Measurements from ENCODE around the gene NEURL1B.
"Not testable (repeated sequence)": the region's sequence is repeated elsewhere in the genome, so short reads cannot be mapped to it uniquely, and the experiment has no call there.

Gene NEURL1B

DNA sequence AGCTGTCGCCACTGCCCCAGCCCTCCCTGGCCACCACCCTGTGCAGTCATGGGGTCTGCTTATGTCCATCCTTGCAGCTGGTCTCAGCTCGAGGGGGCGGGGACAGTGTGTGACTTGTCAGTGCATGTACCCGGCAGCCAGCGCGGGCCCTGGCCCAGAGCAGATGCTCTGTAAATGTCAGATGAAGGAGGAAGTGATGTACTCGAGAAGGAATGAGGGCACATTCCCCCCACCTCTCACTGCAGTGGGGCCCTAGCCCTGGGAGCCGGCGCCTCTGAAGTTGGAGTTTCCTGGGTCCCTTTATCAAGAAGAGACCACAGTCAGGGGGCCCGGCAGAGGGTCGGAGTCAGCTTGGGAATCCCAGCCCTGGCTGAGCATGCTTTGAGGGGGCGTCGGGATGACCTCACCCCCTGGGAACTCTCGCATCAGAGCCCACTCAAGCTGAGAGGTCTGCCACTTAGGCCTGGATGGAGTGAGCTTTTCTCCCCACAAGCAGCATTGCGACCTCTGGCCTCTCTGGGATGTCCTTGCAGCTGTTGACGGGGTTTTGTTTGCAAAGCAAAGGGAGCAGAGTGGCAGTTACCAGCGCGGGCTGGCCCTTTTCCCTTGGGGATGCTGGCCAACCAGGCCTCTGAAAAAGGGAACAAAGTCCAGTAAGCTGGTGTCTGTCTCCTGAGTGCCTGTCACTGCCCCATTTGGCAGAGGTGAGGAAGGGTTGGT lies 19.0 kb downstream of the NEURL1B start:
- DNase-seq, result no peak

DNA sequence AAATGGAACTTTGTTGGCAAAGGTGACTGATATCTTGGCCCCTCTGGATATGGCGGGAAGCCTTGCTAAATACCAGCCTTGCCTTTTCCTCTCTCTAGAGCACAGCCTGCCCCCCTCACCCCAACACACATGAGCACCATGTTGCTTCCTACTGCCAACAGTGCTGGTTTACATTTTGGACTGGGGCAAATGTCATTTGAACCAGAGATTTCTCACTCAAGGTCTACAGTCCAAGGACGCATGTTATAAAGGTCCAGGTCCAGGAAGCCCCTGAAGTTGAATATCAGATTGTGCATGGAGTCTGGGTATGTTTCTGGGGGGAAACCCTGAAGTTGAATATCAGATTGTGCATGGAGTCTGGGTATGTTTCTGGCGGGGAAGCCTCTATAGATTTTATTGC lies 19.9 kb downstream of the NEURL1B start:
- no peak for DNase-seq

DNA sequence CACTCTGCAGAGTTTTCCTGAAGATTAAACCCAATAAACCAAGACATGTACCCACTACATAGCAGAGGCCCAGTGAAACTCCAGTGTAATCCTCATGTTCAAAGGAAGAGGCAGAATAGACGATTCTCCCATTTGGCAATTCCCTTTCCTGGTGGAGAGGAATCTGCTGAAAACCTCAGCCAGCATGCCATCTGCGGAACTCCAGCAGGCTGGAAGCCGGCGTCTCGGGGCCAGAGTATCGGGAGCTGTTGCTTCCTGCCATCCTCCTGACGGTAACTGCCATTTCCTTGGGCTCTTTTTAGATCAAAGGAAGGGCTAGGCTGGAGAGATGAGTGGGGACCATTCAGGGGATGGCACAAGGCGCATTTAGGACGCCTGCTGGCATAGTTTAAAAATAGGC lies 20.5 kb downstream of the NEURL1B start:
- DNase-seq, result no peak

DNA sequence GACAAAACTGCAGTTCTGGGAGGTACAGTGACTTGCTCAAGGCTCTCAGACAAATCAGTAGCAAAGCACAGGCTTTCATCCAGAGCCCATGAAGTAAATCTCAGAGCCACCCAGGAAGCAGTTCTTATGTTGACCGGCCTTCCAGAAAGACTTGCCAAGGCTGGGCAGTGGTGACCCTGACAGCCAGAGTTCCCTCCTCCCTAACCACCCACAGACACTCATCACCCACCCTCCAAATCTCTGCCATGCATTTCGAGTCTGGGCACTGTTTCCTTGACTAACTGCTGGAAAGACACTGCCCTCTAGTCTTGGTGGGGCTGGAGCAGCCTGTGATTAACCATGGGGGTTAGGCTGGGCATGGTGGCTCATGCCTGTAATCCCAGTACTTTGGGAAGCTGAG lies 21.5 kb downstream of the NEURL1B start:
- DNase-seq, result no peak

DNA sequence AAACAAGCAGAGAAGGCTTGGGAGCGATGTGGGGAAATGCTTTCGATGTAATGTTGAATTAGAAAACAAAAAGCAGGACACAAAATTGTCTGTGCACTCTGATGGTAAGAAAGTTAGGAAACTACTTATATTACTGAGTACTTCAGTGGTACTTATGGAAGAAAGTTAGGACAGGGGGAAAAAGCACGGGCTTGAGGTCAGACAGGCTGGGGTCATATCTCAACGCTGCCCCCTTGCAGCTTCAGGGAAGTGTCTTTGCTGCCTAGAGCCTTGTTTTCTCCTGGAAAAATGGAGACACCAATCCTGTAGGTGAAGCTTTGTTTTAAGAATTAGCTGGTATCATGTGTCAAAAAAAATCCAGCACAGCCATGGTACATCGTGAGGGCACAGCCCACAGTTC lies 23.0 kb downstream of the NEURL1B start:
- DNase-seq, result no peak

DNA sequence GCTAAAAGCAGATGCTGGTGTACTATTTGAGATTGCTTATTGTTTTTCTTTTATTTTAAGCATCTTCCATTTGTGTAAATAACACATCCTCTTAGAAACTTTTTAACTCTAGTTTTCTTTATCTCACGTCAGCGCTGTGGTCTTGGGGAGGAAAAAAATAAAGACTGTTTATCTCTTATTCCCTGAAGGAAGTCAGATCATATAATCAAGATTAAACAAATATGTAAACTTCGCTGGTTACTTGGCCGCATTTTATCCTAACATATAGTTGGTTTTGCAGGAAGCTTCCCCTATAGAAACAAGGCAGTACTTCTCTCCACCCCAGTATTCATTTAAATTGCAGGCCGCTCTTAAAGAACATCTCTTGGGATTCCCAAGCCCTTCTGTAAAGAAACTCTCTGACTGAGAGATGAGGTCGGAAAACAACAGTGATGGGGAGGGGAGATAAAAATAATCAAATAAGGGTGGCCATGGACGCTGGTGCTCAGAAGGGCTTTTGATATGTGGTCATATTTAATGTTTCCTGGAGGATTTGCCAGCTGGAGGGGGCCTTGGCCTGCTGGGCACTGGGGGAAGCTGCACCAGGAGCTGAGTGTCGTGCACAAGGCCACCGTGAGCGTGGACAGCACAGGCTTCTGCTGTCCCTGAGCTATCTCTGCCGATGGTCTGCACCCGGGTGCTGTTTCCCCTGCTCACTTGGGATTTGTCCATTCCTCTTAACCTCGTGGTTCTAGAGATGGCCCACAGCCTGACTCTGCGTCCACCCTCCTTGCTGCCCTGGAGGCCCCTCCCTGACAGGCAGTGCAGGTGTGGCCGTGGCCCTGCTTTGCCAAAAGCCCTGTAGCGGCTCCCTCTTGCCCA lies 23.8 kb downstream of the NEURL1B start:
- no peak for DNase-seq

DNA sequence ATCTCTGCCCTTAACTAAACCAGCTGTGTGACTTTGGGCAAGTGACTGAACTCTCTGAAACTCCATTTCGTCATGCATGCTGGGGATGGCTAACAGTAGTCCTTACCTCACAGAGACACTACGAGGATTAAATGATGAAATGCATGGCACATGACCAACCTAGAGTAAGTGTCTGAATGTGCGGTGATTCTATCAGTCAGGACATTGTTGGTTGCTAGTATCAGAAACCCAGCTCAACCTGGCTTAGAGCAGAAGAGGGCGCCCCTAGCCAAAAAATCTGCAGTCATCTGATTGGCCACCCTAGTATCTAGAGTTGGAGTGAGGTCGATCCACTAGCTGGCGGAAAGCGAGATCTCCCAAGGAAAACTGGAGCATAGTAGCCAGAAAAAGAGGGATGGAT lies 25.2 kb downstream of the NEURL1B start:
- no peak for DNase-seq

DNA sequence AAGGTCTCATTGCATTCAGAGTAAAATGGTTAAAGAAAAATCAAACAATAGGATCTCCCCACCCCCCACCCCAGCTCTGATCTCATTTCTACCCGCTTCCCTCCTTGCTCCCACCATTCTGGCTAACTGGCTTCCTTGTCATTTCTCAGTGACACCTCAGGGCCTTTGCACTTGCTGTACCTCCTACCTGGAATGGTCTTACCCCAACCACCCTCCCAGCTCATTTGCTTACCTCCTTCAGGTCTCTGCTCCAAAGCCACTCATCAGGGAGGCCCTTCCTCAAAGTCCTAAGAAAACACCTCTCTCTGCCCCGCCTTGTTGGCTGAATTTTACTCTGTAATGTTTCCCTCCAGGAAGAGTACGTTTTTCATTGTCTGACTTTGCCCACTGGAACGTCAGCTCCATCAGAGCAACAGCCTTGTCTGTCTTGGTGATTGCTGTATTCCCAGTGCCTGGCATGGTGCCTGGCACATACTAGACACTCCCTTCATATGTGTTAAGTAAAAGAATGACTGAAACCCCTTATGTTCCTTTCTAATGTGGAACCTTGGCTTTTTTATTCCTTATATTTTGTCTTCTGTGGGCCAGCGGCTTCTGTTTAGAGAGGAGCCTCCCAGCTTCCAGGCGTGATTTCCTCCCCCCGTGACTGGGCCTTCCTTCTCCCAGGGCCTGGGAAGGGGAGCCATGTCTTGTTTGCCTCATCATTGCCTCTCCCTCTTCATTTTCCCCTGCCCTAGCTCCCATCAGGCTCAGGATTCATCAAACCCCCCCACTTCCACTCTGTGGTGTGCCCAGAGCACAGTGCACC lies 26.9 kb downstream of the NEURL1B start:
- DNase-seq, result no peak

DNA sequence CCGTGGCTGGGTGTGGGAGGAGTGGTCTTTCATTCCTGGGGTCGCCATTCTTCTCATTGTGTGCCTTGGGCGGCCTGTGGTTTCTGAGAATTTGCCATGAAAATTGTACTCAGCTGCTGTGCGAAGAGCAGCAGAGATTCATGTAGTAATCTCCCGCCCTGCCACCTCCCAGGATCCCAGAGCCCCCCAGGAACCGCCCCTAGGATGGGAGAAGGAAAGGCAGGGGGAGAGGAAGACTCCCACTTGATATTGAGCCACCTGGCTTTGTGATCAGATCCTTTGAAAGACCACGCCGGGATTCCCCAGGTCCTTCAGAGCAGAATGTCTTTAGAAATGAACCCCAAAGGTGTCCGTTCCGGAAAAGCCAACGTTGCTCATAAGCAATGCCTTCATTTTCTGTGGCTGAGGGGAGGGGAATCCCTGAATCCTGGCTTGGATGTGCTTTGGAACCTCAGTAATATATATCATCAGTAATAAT lies 27.6 kb downstream of the NEURL1B start:
- no peak for DNase-seq

DNA sequence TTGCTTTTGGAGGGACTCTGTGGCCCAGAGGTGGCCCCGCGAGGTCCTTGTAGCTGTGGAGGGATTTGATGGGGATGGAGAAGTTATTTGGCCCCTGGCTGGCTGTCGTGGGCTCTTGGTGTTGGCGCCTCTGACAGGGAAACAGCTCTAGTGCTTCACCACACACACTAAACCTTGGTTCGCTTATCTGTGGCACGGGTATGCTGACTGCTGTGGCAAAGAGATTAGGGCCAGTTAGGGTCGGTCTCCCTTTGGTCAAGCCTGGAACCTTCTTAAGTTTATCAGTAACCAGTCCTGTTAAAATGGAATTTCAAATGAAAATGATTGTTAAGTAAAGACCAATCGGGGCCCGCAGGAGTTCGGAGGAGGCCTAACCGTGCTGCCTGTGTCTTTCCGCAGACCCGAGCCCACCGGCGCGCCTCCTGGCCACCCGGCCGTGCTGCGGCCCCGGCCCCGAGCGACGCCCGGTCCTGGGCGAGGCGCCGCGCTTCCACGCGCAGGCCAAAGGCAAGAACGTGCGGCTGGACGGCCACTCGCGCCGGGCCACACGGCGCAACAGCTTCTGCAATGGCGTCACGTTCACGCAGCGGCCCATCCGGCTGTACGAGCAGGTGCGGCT lies 28.4 kb downstream of the NEURL1B start:
- DNase-seq, result no peak

DNA sequence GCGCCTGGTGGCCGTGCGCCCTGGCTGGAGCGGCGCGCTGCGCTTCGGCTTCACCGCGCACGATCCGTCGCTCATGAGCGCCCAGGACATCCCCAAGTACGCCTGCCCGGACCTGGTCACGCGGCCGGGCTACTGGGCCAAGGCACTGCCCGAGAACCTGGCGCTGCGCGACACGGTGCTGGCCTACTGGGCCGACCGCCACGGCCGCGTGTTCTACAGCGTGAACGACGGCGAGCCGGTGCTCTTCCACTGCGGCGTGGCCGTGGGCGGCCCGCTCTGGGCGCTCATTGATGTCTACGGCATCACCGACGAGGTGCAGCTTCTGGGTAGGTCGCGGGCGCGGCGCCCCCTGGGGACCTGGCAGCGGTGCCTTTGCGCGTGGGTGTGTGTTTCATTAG lies 28.9 kb downstream of the NEURL1B start:
- no peak for DNase-seq

DNA sequence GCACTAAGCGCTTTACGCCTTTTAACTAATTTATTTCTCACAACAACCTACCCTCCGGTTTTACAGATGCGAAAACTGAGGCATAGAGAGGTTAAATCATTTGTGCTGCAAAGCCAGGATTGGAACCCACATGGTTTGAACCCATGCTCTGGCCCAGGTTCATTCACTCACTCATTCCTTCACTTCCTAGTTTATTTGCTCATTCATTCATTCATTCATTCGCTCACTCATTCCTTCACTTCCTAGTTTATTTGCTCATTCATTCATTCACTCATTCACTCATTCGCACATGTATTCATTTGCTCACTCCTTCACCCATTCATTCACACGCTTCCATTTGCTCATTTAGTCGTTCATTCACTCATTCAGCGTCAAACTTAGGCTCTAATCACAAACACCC lies 29.4 kb downstream of the NEURL1B start:
- DNase-seq, result no peak

DNA sequence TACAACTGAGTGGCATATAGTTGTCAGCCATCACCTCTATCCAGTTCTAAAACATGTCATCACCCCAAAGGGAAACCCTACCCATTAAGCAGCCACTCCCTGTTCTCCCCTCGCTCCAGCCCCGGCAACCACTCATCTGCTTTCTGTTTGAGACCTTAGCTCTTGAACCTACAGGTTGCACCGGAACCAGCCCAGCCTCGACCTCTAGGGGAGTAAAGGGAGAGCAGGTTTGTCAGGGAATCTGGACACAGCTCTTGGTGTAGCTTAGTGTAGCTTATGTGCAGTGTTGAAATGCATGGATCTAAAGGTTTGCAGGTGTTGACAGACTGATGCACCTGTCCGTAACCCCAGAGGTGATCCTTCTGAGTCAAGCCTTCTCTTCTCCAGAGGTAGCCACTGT lies 30.0 kb downstream of the NEURL1B start:
- DNase-seq, result no peak

DNA sequence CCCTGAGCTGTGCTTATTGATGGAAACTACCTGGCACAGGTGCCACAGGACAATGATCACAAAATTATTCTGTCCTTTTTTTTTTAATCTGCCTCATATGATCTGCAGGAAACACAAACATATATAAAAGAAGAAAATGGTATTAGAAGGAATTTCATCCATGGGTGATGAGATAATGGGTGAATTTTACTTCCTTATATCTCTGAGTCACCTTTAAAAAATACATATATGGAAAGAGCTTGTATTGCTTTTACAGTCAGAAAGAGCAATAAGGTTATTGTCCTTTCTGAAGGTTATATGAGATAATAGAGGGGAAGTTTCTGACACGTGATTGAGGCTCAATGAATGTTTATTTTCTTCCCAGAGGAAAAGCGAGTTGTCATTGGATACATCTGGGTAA lies 31.6 kb downstream of the NEURL1B start:
- DNase-seq, result no peak

DNA sequence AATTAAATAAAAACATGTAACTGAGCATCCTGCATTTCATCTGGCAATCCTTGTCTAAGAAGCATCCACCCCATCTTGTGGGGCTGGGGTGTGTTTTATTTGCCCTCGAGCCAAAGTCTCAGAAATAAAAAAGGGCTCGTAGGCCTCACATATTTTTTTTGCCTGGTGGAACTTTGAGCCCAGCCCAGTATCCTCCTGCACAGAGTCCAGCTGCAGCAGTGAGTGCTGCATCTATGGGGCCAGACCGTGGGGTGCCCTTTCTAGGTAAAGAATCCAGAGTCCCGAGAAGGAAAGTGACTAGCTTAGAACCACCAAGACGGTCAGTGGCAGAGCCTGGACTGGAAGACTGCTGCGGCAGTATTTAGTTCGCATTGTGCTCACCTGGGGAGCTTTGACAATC lies 33.1 kb downstream of the NEURL1B start:
- DNase-seq, result no peak

DNA sequence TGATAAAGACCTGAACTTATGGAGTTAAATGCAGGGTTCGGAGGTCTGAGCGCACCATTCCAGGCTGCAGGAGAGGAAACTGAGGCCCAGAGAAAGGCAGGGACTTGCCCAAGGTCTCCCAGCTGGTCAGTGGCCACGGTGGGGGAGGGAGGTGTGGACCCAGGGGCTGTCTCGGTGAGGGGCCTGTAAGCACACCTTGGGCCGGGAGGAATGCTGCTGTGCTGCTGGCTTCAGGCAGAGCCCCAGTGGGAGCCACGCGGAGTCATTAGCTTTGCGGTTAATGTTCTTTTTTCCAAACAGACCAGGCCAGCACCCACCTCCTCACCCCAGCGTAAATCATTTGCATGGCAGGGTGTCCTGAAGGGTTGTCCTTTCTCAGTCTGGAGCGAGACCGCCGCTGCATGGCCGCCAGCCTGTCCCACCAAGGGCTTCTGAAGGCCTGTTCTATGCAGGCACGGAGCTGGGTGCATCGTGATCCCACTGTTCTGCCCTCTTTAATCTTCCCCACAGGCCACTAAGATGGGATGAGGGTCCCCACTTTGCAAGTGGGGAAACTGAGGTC lies 35.9 kb downstream of the NEURL1B start:
- DNase-seq, result no peak

DNA sequence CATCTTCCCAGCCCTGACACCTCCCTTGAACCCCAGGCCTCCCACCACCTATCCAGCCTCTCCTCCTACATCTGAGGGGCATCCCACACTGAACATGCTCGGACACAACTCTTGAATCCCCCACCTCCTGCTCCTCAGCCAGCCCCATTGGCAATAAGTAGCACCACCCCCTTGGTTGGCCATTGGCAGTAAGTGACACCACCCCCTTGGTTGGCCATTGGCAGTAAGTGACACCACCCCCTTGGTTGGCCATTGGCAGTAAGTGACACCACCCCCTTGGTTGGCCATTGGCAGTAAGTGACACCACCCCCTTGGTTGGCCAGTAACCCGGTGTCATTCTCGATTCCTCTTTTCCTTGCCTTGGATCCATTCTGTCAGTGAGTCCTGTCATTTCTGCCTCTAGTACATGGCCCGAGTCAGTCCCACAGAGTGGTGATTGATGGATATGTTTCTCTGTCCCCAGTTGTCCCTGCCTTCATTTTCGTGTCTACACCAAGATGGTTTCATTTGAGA lies 37.4 kb downstream of the NEURL1B start:
- DNase-seq, result not testable (repeated sequence)

DNA sequence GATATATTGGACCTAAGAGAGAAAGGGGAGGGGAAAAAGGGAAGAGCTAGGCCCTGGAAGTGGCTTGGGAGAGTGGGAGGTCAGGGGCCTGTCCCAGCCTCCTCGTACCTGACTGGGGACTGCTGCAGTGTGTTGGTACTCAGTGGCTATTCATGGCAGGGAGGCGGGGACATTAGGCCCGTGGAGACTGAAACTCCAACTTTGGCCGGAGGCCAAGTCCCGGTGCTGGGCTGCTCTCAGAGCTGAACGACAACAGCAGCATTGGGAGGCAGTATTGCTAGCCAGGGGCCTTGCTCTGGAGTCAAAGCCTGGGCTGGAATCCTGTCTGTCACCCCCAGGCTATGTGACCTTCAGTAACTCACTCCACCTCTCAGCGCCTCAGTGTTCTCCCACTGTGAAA lies 37.8 kb downstream of the NEURL1B start:
- DNase-seq, result no peak

DNA sequence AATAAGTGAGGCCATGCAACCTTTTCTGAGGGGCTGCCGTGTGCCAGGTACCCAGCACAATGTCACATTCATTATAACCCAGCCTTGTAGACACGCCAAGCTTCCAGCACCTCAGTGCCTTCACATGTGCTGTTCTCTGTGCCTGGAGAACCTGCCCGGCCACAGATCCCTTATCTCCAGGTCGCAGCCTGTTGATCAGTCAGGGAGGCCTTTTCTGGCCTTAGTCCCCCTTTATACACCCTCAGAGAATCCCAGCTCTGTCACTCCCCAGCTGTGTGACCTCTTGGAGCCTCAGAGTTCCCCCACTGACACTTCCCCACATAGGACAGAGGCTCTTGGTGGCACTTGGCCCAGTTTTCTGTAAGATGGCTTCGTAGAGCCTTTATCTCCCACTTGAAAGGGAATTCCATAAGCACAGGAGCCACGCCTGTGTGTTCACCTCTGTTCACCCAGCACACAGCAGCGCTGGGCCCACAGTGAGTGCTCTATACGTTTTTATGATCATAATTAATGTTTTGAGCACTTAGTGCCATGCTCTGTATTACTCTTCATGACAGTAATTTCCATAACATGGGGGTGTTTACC lies 38.7 kb downstream of the NEURL1B start:
- no peak for DNase-seq

DNA sequence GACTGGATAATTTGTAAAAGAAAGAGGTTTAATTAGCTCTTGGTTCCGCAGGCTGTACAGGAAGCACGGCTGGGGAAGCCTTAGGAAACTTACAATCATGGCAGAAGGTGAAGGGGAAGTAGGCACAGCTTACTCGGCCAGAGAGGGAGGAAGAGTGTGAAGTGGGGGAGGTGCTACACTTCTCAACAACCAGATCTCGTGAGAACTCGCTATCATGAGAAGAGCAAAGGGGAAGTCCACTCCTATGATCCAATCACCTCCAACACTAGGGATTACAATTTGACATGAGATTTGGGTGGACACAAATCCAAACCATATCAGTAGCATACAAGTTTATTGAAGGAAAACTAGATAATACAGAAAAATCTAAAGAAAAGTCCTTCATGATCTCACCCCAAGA lies 39.9 kb downstream of the NEURL1B start:
- DNase-seq, result no peak

DNA sequence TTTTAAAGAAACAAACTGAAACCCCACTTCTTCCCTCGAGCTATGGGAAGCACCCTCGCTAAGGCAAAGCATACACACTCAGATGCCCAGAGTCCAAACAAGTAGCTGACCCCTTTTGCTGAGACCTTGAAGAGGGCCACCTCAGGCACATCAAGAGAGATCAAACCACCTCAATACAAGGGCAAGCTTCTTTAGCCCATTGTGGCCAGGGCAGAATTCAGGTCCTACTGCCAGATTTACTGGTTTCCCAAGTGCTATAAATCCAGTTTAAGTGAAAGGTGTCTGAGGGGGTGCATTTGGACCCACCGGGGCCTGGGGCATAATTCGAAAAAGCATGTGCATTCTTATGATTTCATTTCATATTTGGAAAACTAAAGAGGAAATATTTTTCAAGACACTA lies 40.4 kb downstream of the NEURL1B start:
- DNase-seq, result no peak

DNA sequence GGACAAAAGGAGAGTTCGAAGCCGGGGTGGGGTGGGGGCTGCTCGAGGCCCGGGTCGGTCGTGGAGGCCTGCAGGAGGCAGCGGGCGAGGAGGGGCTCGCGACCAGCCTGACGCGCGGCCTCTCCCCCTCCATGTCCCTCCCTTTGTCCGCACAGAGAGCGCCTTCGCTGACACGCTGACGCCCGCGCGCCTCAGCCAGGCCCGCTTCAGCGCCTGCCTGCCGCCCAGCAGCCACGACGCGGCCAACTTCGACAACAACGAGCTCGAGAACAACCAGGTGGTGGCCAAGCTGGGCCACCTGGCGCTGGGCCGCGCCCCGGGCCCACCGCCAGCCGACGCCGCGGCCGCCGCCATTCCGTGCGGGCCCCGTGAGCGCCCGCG lies 42.2 kb downstream of the NEURL1B start:
- DNase-seq, result no peak
